Stimulated activated CD4-positive, alpha-beta T cell treated with anti-CD3 and anti-CD28 coated beads, Interleukin-4, amount 100 ng/mL, for 48 hours (primary cell): ENCODE measurements around the gene LRRC4C.

Experiments used
- DNase-seq, 2 donors: peaks; one replicate each; pipeline ENCODE4 v3.0.0-alpha.2; 2020; ENCODE audit warnings: low read depth in 2 of 2

LRRC4C gene

DNA sequence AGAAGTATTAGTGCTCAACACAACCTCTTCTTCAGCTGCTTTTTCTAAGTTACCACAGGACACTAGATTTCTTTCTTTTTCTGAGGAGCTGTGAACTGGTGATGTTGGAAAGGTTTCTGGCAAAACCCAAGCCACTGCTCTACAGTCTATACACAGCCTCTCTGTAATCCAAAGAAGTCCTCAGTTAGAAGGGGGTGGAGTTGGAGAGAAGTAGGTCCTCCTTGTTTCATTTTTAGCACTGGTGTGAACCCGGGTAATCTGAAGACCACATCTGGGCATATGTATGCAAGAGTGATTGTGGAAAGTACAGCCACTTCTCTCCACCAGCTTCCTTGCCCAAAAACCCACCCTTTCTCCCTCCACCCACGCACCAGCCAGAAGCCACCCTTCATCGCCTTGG is 1168.1 kb downstream of the LRRC4C start:
- no peak for DNase-seq

DNA sequence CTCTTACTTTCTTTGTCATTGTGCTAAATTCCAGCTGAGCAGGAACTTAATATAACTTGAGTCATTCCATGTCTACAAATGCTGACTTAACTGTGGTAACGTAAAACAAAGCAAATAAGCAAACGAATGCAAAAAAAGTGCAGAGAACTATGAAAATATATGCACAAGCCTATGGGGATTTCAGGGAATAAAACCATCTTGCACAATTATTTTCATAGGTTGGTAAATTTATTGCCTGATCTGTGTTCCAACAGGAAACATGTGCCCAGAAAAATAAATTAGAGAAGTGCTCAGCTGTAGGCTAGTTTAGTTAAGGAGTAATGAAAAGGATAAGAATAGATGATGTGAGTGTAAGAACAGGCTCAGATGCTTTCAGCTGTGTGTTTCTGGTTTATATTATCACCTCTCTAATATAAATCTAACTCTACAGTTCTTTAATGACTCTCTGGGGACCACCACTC is 1169.3 kb downstream of the LRRC4C start:
- no peak for DNase-seq

DNA sequence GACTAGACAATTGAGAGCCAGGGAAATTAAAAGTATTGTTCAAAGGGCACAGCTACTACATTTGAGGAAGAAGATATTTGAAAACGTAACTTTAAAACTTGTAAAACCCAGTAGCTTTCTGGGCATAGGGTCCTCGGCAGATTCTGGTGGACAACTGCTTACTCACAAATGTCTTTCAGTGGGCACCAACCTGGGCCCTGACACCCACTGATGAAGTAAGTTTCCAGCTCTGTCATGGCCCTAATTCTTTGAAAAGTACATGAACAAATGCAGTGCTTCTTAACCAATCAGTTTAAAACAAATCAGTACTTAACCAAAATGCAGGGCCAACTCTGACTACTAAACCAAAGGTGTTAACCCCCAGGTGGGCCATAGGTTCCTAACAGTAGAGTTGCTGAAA is 1170.1 kb downstream of the LRRC4C start:
- no peak for DNase-seq

DNA sequence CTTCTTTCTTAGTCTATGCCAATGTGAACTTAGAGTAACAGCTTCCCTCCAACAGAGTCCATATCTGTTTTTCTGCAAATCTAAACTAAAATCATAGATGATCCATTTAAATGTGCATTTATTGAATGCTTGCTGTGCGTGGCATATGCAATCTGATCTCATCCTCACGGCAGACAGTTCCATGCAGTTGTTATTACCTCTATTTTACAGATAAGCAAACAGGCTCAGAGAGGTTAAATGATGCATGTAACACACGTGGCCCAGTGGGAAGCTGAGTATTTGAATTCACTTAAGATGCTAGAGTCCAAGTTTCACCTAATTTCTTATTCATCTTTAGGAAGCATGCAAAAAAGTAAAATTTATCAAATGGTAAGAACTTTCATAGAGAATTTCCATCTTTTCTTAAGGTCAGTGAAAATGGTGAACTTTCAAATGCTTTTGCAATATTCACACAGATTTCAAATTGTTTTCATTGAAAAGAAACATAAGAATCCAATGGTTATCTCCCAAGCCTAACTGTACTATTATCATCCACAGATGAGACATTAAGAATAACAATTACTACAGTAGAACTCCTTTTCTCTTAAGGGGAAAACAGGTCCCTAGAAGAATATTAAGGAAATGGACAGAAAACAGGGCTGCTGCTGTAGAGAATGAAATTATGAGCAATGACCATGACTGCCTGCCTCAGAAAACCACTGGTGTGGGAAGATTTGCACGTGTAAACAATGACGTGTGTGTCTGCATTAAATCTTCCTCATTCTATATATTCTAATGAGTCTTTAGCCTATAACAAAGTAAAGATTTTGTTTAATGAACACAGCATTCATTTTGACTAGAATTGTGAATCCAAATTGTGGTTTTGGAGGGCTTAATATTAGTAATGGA is 1171.3 kb downstream of the LRRC4C start:
- no peak for DNase-seq

DNA sequence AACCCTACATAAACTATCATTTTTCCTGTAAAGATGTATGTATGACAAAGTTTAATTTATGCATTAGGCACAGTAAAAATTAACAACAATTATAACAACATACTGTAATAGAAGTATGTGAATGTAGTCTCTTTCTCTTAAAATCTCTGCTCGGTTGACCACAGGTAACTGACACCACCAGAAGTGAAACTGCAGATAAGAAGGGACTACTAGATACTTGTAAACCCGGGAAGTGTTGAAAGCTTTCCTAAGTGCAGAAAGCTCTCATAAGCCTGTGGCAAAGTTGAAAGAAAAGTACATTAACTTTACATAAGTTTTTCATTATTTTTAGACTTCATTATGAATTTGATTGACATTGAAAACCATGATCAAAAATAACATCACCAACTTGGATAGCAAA is 1173.3 kb downstream of the LRRC4C start:
- DNase-seq: no peak

DNA sequence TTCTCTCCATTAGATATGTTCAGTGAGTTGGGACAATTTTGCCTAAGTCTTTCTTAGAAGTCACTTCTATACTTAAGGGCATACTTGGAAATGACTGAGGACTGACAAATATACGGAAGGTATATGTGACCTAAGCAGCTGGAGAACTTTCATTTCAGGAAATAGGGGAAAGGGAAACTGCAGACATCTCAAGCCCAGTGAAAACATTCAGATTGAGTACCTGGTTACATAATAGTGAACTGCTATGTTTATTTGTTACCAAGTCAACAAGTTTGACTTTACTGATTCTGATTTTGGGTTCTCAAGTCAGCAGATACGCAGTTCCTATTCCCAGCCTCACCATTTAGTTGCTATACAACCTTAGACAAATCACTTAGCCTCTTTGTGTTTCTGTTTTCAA is 1173.9 kb downstream of the LRRC4C start:
- DNase-seq: no peak

DNA sequence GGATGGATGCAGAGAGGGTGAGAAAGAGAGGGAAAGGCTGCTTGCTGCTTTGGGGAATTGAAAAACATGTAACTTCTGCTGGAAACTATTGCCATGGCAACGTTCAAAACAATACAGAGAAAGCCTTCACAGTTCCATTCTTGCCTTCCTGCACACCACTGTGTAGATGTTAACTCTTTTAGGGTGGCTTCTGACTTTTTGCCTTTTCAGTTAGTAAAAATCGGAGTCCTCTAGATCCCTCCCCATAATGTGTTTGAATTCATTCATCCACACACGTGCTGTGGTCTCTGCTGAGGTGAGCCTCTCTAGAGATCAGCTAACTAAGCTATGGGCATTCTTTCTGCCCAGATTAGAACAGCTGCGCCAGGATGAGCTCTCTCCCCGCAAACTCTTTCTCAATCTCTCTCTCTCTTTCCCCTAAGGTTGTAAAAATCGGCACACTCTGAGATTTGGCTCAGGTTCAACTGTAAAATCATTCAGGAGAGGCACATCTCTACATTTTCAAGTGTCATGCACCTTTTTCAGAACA is 1178.3 kb downstream of the LRRC4C start:
- no peak for DNase-seq

DNA sequence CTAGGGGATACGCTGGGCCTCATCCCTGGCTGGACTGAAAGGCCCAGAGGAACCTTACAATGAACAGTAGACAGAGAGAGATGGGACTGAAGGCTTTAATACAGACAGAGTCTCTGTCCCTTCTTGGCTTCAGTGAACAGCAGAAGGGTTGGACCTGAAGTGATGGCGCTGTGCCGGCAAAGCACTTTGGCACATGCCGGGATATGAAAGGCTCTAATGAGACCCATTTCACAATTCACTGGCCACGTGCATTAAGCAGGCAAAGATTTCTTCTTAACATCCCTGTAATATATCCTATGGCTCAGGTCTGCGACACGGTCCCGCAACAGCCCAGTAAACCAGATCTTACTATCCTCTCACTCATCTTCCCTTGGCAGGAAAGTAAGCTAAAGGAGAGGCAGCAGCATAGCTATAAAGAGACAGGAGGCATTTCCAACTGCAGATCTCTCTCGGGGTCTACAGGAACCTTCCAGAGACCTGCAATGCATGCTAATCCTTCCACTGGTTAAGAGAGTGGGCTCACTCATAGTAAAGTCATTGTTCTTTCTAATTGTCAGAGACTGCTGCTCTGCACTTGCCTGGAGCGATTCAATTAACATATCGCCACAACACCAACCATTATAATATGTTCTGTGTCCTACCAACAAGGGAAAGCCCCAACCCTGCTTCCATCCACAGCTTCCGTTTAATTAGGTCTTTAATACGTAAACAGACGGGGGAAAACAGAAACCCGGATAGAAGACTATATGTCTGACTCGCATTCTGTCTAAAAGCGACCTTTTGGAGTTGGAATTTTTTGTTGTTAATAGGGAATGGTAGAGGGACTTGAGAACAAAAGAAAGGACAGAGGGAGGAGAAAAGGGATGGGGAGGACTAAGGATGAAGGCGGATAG is 1179.0 kb downstream of the LRRC4C start:
- DNase-seq: no peak

DNA sequence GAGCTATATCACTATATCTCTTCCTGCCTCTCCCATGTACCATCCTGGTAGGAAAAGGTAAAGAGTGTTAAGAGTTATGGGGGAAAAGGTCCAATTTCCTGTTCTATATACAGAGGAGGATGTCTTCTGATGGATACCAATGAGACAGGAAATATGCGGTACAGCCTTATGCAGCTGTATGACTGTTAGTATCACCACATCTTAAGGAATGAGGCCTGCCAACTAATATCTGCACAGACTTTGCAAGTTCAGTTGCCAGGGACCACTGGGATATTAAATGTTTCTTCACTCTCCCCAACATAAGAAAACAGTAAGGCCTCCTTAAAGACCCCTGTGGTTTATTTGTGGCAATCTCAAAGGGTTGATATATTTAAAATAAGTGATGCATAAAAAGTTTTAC is 1182.5 kb downstream of the LRRC4C start:
- DNase-seq: no peak

DNA sequence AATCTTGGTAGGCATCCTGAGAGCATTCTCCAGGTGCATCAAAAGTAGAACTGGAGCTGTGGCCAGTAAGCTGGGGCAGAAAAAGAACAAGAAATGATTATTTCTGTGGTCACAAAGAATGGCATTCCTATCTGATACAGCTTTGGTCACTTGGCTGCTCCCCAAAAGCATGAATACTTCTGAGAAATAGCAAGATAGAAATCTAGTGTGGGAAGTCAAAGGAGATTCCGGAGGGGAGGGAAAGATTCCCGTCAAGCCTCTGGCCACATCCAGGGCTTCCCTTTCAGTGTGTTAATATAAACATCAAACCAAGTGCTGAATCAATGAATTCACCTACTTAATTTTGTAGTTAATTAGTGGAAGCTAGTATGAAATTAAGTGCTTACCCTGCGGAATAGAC is 1185.4 kb downstream of the LRRC4C start:
- DNase-seq: no peak

DNA sequence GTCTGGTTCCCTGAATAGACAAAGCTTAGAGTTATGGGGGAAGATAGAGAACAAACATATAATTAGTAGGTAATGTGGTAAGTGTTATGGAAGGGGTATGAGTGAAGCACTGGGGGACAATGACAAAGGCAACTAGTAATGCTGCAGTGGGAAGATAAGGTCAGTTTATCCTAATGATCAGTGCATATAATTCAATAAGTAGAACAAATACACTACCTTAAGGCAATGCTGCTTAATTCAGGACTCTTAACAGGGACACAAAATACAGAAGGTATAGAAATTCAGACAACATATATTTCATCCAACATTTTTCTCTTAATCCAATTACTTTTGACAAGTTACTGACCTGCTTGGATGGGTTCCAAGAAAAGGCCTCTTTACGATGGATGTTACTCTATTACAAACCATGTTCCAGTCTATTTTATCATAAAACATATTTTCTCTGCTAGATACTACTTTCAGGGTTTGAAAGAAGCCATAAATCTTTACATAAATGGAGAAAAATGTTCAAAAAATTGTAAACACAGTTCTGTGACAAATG is 1186.2 kb downstream of the LRRC4C start:
- DNase-seq: no peak

DNA sequence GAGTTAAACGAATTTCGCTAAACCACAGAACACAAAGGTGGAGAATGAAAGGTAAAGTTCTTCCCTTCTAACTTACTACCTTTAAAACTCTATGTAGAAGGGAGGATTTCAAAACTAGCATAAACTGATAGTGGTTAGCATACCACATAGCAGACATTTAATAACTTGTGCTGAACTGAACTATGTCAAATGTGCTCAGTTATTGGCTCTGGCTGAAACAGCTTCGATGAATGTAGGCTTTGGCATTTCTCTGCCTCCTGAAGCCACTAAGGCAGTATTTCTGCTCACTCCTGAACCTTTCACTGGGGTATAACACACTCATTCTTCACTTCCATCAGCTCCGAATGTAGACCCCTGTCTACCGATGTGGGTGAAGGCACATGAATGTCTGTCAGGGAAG is 1188.1 kb downstream of the LRRC4C start:
- no peak for DNase-seq

DNA sequence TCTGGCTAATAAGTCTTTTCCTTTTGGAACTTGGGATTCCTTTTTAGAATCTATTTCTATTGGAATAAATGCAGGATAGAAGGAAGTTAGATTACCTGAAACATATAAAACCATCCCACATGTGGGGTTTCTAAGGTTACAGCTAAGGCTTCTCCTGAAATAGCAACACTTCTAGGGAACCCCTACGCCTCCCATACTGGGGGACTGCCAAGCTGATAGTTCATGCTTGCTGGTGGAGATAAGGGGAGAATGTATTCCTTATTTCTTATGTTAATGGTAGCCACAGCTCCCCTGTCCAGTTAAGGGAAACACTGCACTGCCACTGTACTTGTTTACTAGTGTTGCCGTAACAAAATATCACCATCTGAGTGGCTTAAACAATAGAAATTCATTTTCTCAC is 1189.6 kb downstream of the LRRC4C start:
- DNase-seq: no peak

DNA sequence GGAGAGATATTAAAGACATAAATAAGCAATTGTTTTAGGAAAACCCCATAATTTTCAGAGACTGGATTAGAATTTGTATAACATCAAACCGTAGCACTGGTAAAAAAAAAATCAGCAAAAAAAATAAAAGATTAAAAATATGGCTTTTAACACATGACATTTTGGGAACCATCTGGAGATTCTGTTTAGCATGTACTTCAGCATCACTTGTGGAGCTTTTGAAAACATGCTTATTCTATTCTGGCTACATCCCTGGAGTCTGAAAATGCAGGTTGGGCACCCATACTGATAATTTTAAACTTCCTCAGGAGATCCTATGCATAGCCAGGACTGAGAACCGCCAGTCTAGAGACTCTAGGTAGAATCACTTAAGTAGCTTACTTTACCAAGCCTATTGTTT is 1190.9 kb downstream of the LRRC4C start:
- DNase-seq: no peak

DNA sequence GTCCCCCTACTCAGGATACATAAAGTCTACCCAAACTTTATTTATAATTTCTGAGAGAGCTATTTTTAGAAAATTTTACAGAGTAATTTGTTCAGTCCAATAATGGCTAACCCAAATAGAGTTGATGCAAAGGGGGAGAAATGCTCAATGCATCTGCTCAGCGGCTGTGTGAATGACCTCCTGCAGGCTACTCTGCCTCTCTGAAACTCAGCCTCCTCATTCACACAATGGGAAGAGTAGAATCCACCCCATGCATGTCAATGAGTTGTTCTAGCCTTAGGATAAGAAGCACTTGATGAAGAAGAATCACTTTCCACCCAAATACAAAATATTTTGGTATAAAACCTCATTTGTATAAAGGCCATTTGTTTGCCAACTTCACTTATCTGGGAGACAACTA is 1204.0 kb downstream of the LRRC4C start:
- DNase-seq: no peak

DNA sequence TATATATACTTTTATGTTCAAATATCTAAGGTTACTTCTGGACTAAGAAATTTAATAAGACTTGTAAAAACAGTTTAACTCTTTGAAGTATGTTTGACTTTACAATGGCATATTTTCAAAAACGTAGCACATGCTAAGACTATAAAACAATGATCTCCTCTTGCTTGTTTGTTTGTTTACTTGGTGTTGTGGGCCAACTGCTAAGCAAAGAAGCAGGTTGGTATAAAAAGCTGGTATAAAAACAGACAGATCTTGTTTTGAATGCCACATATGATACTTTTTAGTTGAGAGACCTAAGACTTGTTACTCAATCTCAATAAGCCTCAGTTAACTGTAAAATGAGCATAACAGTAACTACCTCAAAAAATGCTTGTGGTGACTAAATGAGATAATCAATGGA is 1206.3 kb downstream of the LRRC4C start:
- no peak for DNase-seq

DNA sequence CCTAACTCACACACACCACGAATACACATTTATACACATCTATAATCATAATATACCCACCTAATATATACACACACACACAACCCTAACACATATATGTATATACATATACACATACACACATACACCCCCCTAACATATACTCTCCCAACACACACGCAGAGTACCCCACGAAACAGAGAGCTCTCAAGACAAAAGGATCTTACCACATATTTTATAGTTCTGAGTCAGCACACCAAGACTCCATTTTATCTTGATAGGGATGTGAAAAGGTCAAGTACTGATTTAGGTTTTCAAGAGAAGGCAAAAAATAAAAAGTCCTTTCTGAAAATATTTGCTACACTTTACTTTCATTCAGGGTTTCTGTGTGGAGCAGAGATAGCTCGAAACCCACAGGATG is 1207.2 kb downstream of the LRRC4C start:
- DNase-seq: no peak

DNA sequence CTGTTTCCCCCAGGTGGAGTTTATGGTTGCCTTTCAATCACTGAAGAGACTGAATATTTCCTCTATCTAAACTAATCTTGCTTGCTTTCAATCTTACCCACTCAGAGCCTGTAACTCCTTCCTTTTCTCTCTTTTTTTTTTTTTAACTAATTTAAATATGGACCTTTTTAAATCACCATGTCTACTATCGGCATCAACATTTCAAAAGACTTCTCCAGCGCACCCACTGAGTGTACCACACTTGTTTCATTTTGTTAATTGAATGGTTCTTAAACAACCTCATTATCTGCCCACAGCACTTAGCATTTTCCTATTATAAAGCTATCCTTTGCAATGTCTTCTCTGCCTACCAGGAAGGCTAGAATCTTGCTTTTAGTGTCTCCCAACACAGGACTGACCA is 1212.5 kb downstream of the LRRC4C start:
- no peak for DNase-seq

DNA sequence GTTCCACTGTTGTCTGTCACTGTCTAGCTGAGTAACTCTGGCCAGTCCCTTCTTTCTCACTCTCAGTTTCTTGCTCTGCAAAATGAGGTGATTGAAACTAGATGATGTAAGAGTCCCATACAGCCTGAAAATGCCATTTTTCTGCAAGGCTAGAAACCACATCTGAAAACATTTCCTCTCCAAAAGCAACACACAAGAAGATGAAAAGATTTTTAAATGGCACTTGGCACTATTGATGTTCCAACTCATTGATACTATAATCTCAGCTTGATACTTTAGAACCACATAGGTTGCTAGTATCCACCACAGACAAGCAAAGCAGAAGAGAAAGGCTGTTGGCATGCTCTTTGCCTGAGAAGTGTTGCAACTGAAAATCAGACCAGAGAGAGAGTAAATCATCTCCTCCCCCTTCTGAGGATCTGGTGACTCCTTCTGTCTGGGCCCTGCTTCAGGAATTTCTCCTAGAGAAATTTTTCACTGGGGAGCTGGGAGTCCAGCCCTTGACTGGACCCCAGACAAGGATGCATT is 1217.9 kb downstream of the LRRC4C start:
- no peak for DNase-seq

DNA sequence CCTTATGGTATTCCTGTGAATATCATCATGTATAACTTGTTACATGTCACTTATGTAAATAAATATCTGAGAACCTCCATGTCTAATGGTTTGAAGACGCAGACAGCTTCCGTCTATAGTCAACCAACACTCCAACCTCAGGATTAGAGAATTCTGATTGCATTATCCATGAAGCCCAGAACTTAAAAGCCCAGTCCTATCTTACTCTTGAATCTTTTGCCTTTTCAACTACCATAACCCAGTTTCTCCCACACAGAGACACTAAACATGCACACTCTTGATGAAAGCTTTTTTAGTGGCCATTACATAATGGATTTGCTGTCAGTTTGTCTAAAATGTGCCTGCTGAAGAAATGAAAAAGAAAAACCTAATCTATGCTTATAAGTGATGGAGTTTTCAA is 1219.2 kb downstream of the LRRC4C start:
- DNase-seq: no peak

DNA sequence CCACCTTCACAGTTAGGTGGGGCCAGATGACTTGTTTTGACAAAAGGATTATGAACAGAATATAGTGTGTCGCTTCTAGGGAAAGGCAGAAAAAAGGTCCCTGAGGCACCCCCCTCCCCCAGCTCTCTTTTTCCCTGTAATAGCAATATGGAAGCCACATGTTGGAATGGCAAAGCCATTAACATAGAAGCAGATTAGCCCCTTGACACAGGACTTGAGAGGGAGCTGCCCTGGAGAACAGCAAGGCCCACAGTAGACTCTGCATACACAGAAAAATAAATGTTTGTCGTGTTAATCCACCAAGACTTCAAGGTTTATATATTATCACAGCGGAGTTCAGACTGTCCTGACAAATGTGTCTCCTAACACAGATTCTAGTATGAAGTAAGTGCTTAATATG is 1222.9 kb downstream of the LRRC4C start:
- no peak for DNase-seq

DNA sequence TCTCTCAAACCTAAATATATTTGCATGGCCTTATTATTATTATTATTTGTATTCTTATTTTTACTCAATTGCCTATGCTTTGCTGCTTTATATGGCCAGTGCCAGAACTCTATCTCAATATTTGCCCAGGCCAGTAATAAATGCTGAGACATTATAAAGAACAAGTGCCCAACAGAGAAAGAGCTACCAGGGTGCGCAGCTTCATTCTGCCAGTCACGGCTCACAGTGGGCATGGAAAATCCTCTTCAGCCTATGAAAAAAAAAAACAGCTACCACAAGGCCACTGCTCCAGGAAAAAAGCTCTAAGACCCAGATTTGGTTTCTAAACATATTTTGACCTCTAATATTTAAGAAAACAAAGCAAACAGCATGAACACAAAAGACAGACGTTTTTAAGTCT is 1223.6 kb downstream of the LRRC4C start:
- DNase-seq: no peak
